K562 (cell line): Measurements from ENCODE around the gene RBBP4. TPM values are rescaled to one million over a fixed set of nuclear protein-coding genes. Genes with fewer than 3 reads are reported as not detected.

Source experiments
- CEBPB ChIP-seq: fragments of 450-650 bp; IDR thresholded peaks from 2 replicates; pipeline ENCODE4 v1.6.1; 2016; ENCODE audit warnings: missing genetic modification characterization, missing compliant biosample characterization
- ELF2 ChIP-seq: fragments of 250-450 bp; sonication (Bioruptor Pico); IDR thresholded peaks from 2 replicates; pipeline ENCODE4 v1.5.0; 2021; ENCODE audit warnings: mild to moderate bottlenecking
- EP400 ChIP-seq: fragments of 450-650 bp; IDR thresholded peaks from 2 replicates; pipeline ENCODE4 v1.6.1; 2017; ENCODE audit warnings: antibody characterized with exemption, mild to moderate bottlenecking, moderate library complexity
- HNRNPH1 ChIP-seq: fragments of 200-400 bp; formaldehyde crosslinking; optimal IDR thresholded peaks from 2 replicates; pipeline ENCODE3; 2017; ENCODE audit warnings: low read depth, mild to moderate bottlenecking, low read length, moderate library complexity
- ID3 ChIP-seq, 2 experiments: fragments of 250-450 bp in 1 of 2; fragments of 450-650 bp in 1 of 2; sonication (Bioruptor Pico) in 1 of 2; IDR thresholded peaks; 2 replicates each; pipeline versions ENCODE4 v1.6.1 to v1.8.0; 2016 to 2021; ENCODE audit warnings: mild to moderate bottlenecking in 2 of 2, moderate library complexity in 2 of 2, missing compliant biosample characterization in 1 of 2, missing genetic modification characterization in 1 of 2
- KDM4B ChIP-seq, 2 experiments: fragments of 450-650 bp in 1 of 2; sonication (generic) in 1 of 2; IDR thresholded peaks; 2 replicates each; pipeline ENCODE4 v1.6.1; 2016 to 2017; ENCODE audit warnings: borderline replicate concordance in 2 of 2, antibody characterized with exemption in 1 of 2, low read depth in 1 of 2, mild to moderate bottlenecking in 1 of 2
- MITF ChIP-seq: IDR thresholded peaks from 2 replicates; pipeline ENCODE4 v1.6.1; 2014; ENCODE audit warnings: antibody characterized with exemption
- PYGO2 ChIP-seq: fragments of 450-650 bp; IDR thresholded peaks from 2 replicates; pipeline ENCODE4 v1.6.1; 2016; ENCODE audit warnings: mild to moderate bottlenecking, missing genetic modification characterization, moderate library complexity, missing compliant biosample characterization
- RB1 ChIP-seq: fragments of 450-650 bp; IDR thresholded peaks from 2 replicates; pipeline ENCODE4 v1.6.1; 2017; ENCODE audit warnings: low read depth, mild to moderate bottlenecking
- RBM25 ChIP-seq: fragments of 200-400 bp; formaldehyde crosslinking; IDR thresholded peaks from 2 replicates; pipeline ENCODE4 v1.6.1; 2018; ENCODE audit warnings: low read length, low read depth, moderate library complexity; ENCODE audit not compliant: severe bottlenecking
- STAG1 ChIP-seq: sonication (generic); formaldehyde crosslinking; IDR thresholded peaks from 2 replicates; pipeline ENCODE4 v1.5.0; 2020; ENCODE audit warnings: missing genetic modification reagents, borderline replicate concordance
- SUPT5H ChIP-seq: fragments of 450-650 bp; IDR thresholded peaks from 2 replicates; pipeline ENCODE4 v1.6.1; 2016
- YBX1 ChIP-seq: fragments of 450-650 bp; IDR thresholded peaks from 2 replicates; pipeline ENCODE4 v1.7.1; 2016; ENCODE audit warnings: mild to moderate bottlenecking
- ZC3H11A ChIP-seq: IDR thresholded peaks from 2 replicates; pipeline ENCODE4 v1.6.1; 2012; ENCODE audit warnings: low read depth, low read length, improper control_type of control experiment
- ZNF133 ChIP-seq: fragments of 250-450 bp; sonication (Bioruptor Pico); IDR thresholded peaks from 2 replicates; pipeline ENCODE4 v1.4.0; 2020; ENCODE audit warnings: mild to moderate bottlenecking
- ZNF224 ChIP-seq: sonication (generic); formaldehyde crosslinking; IDR thresholded peaks from 2 replicates; pipeline ENCODE4 v1.8.0; 2022; ENCODE audit warnings: mild to moderate bottlenecking, missing genetic modification reagents
- ZNF280B ChIP-seq: fragments of 250-450 bp; sonication (Bioruptor Pico); IDR thresholded peaks from 2 replicates; pipeline ENCODE4 v1.5.1; 2021; ENCODE audit warnings: mild to moderate bottlenecking
- ZNF76 ChIP-seq: fragments of 250-450 bp; sonication (Bioruptor Pico); IDR thresholded peaks from 2 replicates; pipeline ENCODE4 v1.4.0; 2020; ENCODE audit warnings: mild to moderate bottlenecking, moderate library complexity, borderline replicate concordance
- polyA plus RNA-seq, 8 experiments: library from polyadenylated mRNA; depleted of rRNA in 4 of 8; stranded (reverse) in 5 of 8; unstranded in 3 of 8; fragments of >200 nt; fragmentation: Nextera tagmentation in 2 of 8; fragmentation: Illumina TruSeq in 1 of 8; extraction: Ambion mirVana in 2 of 8; extraction: Trizol in 1 of 8; gene quantifications; 2 replicates each; pipeline versions ENCODE4 v1.2.1 to v1.2.3, GENCODE V29; 2011 to 2014; ENCODE audit warnings: inconsistent platforms in 1 of 8, missing spikeins in 1 of 8
- total RNA-seq, 7 experiments: library from RNA; depleted of rRNA in 6 of 7; stranded (reverse); fragments of >200 nt in 6 of 7; fragmentation: Illumina TruSeq in 2 of 7; extraction: Trizol in 2 of 7; gene quantifications; 2 replicates each; pipeline versions ENCODE4 v1.2.1 to v1.2.3, GENCODE V29; 2011 to 2021; ENCODE audit warnings: low replicate concordance in 1 of 7
- TF ChIP-seq, protein P1 (sequence below): sonication (generic); formaldehyde crosslinking; IDR thresholded peaks from 2 replicates; pipeline ENCODE4 v1.8.0; 2022; ENCODE audit warnings: missing genetic modification reagents, mild to moderate bottlenecking, borderline replicate concordance
- TF ChIP-seq, protein P2 (sequence below): fragments of 450-650 bp; formaldehyde crosslinking; IDR thresholded peaks from 2 replicates; pipeline ENCODE4 v1.4.0; 2020; ENCODE audit warnings: mild to moderate bottlenecking, moderate library complexity

RBBP4 gene
- total and polyA plus RNA-seq, 9 of the 15 experiments (the other 6 are each of a cell fraction or from before 2014, with no cell fraction given): 185 to 409 (median 259) TPM

DNA sequence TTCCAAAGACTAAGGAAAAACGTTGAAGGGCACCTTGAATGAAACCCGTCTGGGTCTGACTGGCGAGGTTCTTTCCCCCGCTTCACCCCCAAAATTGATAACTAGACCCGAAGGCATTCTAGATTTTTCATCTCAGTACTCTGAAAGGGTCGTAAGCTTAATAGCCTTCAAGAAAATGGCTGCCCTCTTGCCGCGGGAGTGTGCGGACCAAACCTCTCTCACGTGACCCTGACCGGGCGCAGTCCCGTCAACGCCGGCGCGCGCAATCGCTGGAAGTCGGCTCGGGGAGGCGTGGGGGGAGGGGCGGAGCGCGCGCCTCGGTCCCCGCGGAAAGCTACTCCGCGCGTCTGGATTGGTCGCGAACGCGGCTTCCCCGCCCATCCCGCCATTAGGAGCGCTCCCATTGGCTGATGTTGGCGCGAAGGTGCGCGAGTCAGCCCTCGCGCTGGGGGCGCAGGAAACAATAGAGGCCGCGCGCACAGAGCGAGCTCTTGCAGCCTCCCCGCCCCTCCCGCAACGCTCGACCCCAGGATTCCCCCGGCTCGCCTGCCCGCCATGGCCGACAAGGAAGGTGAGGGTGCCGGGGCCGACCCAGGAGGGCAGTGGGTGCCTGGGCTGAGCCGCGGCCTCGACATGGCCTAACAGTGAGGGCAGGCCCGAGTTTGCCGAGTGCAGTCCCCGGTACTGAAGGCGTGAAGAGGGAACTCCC, at the start of gene RBBP4 (continued):
- TF ChIP-seq ZNF76 (CRISPR knock-in tag) (peak; percentile 97), HNRNPH1 (no peak), RBM25 (peak; percentile 99), ELF2 (CRISPR knock-in tag) (no peak), KDM4B (IDR thresholded peaks at IDR 0.05; ENCODE audit: borderline replicate concordance in 2 of 2, low read depth in 1 of 2) (no peak; a peak in 2 of 4 replicates), SUPT5H (peak; percentile 85), ZNF133 (CRISPR knock-in tag) (peak; percentile 91), EP400 (peak; percentile 97), ZNF224 (peak; percentile 56; the same call in 1 of the 2 replicates), ZNF280B (CRISPR knock-in tag) (no peak), YBX1 (no peak), ID3 (CRISPR knock-in tag; IDR thresholded peaks at IDR 0.05) (peak; percentile 88), ID3 (tag; IDR thresholded peaks at IDR 0.05) (peak; percentile 99), CEBPB (tag) (0 out of 2 replicates have a peak, but pooled peaks have one; percentile 8), ZC3H11A (no peak), PYGO2 (peak; percentile 96), MITF (peak; percentile 83; the same call in 1 of the 2 replicates), RB1 (peak; percentile 100), STAG1 (CRISPR knock-in tag) (0 out of 2 replicates have a peak, but pooled peaks have one; percentile 39)
- TF ChIP-seq, protein P1, sequence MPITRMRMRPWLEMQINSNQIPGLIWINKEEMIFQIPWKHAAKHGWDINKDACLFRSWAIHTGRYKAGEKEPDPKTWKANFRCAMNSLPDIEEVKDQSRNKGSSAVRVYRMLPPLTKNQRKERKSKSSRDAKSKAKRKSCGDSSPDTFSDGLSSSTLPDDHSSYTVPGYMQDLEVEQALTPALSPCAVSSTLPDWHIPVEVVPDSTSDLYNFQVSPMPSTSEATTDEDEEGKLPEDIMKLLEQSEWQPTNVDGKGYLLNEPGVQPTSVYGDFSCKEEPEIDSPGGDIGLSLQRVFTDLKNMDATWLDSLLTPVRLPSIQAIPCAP (CRISPR knock-in tag): no peak
- TF ChIP-seq, protein P2, sequence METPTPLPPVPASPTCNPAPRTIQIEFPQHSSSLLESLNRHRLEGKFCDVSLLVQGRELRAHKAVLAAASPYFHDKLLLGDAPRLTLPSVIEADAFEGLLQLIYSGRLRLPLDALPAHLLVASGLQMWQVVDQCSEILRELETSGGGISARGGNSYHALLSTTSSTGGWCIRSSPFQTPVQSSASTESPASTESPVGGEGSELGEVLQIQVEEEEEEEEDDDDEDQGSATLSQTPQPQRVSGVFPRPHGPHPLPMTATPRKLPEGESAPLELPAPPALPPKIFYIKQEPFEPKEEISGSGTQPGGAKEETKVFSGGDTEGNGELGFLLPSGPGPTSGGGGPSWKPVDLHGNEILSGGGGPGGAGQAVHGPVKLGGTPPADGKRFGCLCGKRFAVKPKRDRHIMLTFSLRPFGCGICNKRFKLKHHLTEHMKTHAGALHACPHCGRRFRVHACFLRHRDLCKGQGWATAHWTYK (CRISPR knock-in tag): peak; percentile 99
